Ascending aorta (tissue), 2 donors: ENCODE data around the gene ARSB. TPM values are rescaled to one million over a fixed set of nuclear protein-coding genes. Genes with fewer than 3 reads are reported as not detected.
"Not testable (repeated sequence)": the region's sequence is repeated elsewhere in the genome, so short reads cannot be mapped to it uniquely, and the experiment has no call there.

ENCODE experiments used
- DNase-seq, 2 donors: peaks; one replicate each; pipeline ENCODE4 v3.0.0-alpha.2; 2019; ENCODE audit warnings: low spot score in 2 of 2
- H3K27ac ChIP-seq, 2 donors: fragments of 200-600 bp; sonication (generic); one replicate each; pipeline ENCODE4 v1.5.1; 2016 to 2017; ENCODE audit warnings: mild to moderate bottlenecking in 1 of 2
- H3K27me3 ChIP-seq: fragments of 200-600 bp; sonication (generic); one replicate; pipeline ENCODE4 v1.5.1; 2017
- H3K36me3 ChIP-seq, 2 donors: fragments of 200-600 bp; sonication (generic); one replicate each; pipeline ENCODE4 v1.5.1; 2016
- H3K4me1 ChIP-seq, 2 donors: fragments of 200-600 bp; sonication (generic); one replicate each; pipeline ENCODE4 v1.5.1; 2016 to 2017; ENCODE audit warnings: mild to moderate bottlenecking in 1 of 2
- H3K4me3 ChIP-seq, 2 donors: fragments of 200-600 bp; sonication (generic); one replicate each; pipeline ENCODE4 v1.5.1; 2016 to 2017; ENCODE audit warnings: mild to moderate bottlenecking in 1 of 2
- H3K9me3 ChIP-seq, 2 donors: fragments of 200-600 bp; sonication (generic); one replicate each; pipeline ENCODE4 v1.5.1; 2016
- CTCF ChIP-seq, 3 experiments: fragments of 200-600 bp in 2 of 3; fragments of 450-650 bp in 1 of 3; sonication (generic) in 2 of 3; IDR thresholded peaks; one replicate each; pipeline ENCODE4 v1.5.1; 2016 to 2019; ENCODE audit warnings: antibody characterized with exemption in 3 of 3, mild to moderate bottlenecking in 1 of 3, moderate library complexity in 1 of 3
- intact Hi-C: fragments of 100-400 bp; cut with DNase I; formaldehyde crosslinking; loops from one replicate; pipeline ENCODE4 v1.15.1; 2023
- total RNA-seq: library from RNA; depleted of rRNA; stranded (reverse); fragments of >200 nt; gene quantifications from one replicate; pipeline ENCODE4 v1.1.0, GENCODE V29; 2016

The ARSB gene
- total RNA-seq, 1 donor from 2014 or later, result 18.6 TPM

- Histone ChIP-seq H3K27me3 (no peaks in the 10 kb centered on the region), H3K9me3 (no peaks in the 10 kb centered on the region), H3K36me3 (no peaks in the 10 kb centered on the region), H3K27ac (no peak overlapping the region), H3K4me1 (no peaks in the 10 kb centered on the region), H3K4me3 (no peak overlapping the region)
- no peak for DNase-seq
- TF ChIP-seq CTCF (IDR thresholded peaks at IDR 0.05), result no peak
- intact Hi-C loops, result no loop called here
Measured at GRCh38 chr5:78738693-78739300, 246.3 kb downstream of the ARSB start.

- DNase-seq, result no peak
- no peaks in the 10 kb centered on the region for H3K9me3 ChIP-seq
- H3K4me3 ChIP-seq, result no peak overlapping the region
- intact Hi-C loops, result no loop called here
- no peaks in the 10 kb centered on the region for H3K4me1 ChIP-seq
- no peak for TF ChIP-seq CTCF (IDR thresholded peaks at IDR 0.05)
- no peak overlapping the region for H3K27ac ChIP-seq
- H3K36me3 ChIP-seq, result no peaks in the 10 kb centered on the region
- no peaks in the 10 kb centered on the region for H3K27me3 ChIP-seq
Measured at GRCh38 chr5:78738104-78738503, 247.0 kb downstream of the ARSB start.

GRCh38 chr5:78735834-78736463 is 249.2 kb downstream of the ARSB start:
- Histone ChIP-seq H3K36me3 (no peaks in the 10 kb centered on the region), H3K27me3 (no peaks in the 10 kb centered on the region), H3K27ac (no peak overlapping the region), H3K9me3 (no peaks in the 10 kb centered on the region), H3K4me3 (no peak overlapping the region), H3K4me1 (no peaks in the 10 kb centered on the region)
- intact Hi-C loops, result no loop called here
- no peak for TF ChIP-seq CTCF (IDR thresholded peaks at IDR 0.05)
- no peak for DNase-seq

- no peak for TF ChIP-seq CTCF (IDR thresholded peaks at IDR 0.05)
- H3K27me3 ChIP-seq, result no peaks in the 10 kb centered on the region
- H3K4me1 ChIP-seq, result no peaks in the 10 kb centered on the region
- H3K9me3 ChIP-seq, result no peaks in the 10 kb centered on the region
- intact Hi-C loops, result no loop called here
- DNase-seq, result no peak
- H3K36me3 ChIP-seq, result no peaks in the 10 kb centered on the region
- H3K4me3 ChIP-seq, result no peak overlapping the region
- no peak overlapping the region for H3K27ac ChIP-seq
Measured at GRCh38 chr5:78734950-78735349, 250.2 kb downstream of the ARSB start.

- no peak for DNase-seq
- Histone ChIP-seq H3K36me3 (no peaks in the 10 kb centered on the region), H3K9me3 (no peaks in the 10 kb centered on the region), H3K27me3 (no peaks in the 10 kb centered on the region), H3K4me3 (no peak overlapping the region), H3K4me1 (no peaks in the 10 kb centered on the region), H3K27ac (no peak overlapping the region)
- intact Hi-C loops, result no loop called here
- no peak for TF ChIP-seq CTCF (IDR thresholded peaks at IDR 0.05)
Measured at GRCh38 chr5:78734094-78734845, 250.8 kb downstream of the ARSB start.

GRCh38 chr5:78732721-78733120 is 252.4 kb downstream of the ARSB start:
- H3K9me3 ChIP-seq, H3K27ac ChIP-seq, H3K4me1 ChIP-seq, intact Hi-C loops, H3K36me3 ChIP-seq, DNase-seq, H3K27me3 ChIP-seq, H3K4me3 ChIP-seq: not testable (repeated sequence)
